IPS-18c (cell line): Measurements from ENCODE around the gene SLC13A3.
A peak's percentile ranks its signal among the peaks of the same experiment; 100 is the strongest.

Experiments used
- H3K4me3 ChIP-seq: 2 replicates; pipeline ENCODE4 v1.7.0; 2013; ENCODE audit warnings: low read depth, mild to moderate bottlenecking, low read length, moderate library complexity; ENCODE audit not compliant: insufficient read depth
- H3K9me3 ChIP-seq: one replicate; pipeline ENCODE4 v1.6.1; 2013; ENCODE audit warnings: mild to moderate bottlenecking, low read length, moderate library complexity; ENCODE audit not compliant: control insufficient read depth, insufficient read depth

The SLC13A3 gene, protein sequence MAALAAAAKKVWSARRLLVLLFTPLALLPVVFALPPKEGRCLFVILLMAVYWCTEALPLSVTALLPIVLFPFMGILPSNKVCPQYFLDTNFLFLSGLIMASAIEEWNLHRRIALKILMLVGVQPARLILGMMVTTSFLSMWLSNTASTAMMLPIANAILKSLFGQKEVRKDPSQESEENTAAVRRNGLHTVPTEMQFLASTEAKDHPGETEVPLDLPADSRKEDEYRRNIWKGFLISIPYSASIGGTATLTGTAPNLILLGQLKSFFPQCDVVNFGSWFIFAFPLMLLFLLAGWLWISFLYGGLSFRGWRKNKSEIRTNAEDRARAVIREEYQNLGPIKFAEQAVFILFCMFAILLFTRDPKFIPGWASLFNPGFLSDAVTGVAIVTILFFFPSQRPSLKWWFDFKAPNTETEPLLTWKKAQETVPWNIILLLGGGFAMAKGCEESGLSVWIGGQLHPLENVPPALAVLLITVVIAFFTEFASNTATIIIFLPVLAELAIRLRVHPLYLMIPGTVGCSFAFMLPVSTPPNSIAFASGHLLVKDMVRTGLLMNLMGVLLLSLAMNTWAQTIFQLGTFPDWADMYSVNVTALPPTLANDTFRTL

DNA sequence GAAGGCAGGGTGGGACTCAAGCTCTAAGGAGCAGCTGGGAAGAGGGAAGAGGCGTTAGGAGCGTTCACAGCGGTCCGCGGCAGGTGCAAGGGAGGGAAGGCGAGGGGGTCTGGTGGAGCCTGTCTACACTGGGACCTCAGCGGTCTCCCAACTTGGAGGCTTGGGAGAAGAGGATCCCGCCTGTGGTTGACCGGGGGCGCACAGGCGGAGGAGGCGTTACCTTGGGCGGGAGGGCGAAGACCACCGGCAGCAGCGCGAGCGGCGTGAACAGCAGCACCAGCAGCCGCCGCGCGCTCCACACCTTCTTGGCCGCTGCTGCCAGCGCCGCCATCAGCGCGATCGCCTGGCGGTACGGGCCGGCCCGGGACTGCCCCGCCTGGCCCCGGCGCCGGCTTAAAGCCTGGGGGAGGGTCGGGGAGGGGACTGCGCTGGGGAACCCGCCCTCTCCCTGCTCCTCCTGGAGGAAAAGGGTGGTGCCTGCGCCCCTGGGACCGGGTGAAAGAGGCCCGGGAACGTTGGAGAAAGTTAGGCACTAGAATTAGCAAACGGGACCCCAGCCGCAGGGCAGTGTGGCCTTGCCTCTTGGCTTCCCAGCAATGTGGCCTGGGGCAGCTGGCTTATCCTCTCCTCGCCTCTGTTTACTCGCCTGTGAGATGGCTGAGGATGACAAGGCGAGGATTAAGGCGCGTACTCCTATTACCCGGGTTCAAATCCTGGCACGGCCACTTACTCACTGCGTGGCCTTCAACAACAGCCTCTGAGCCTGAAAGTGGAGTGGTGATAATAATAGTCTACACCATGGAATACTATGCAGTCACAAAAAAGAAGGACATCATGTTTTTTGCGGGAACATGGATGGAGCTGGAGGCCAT, at the start of gene SLC13A3:
TSS of gene SLC13A3 (minus strand) at position 369 of the 872 bp plus-strand sequence. CDS start at position 331, 38 bp downstream.
- Histone ChIP-seq H3K9me3 (no peaks in the 10 kb centered on the region), H3K4me3 (peak within 1 kb of the TSS; percentile 47)

DNA sequence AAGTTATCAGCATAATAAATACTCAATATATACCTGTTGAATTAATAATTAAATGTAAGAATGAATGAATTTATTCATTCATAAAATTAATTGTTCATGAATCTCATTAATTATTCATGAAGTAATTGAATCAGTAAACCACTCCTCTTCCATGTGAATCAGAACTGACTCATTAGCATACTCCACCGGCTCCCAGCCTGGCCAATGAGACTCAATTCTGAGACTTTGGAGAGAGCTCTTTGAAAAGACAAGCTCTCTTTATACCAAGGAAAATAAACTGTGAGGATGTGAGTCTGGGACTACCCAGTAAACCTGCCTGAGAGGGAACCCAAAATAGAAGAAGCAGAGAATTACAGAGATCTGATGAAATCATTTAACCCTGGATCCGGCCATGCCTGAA, 49.8 kb upstream of the SLC13A3 start:
- no peak overlapping the region for H3K4me3 ChIP-seq
- no peaks in the 10 kb centered on the region for H3K9me3 ChIP-seq

DNA sequence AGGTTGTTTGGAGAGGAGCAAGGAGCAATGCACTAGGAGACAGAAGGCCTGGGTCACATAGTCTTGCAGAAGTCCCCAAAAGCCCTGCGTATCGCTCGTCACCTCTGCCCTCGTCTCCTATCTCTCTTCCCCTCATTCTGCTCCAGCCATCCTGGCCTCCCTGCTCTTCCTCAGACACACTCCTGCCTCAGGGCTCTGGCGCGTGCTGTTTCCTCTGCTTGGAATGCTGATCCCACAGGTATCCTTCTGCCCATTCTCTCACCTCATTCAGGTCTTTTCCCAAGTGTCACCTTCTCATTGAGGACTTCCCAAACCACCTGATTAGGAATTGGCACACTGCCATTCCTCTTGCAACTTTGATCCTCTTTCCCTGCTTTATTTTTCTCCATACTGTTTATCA, 49.2 kb upstream of the SLC13A3 start:
- H3K4me3 ChIP-seq, result no peak overlapping the region

DNA sequence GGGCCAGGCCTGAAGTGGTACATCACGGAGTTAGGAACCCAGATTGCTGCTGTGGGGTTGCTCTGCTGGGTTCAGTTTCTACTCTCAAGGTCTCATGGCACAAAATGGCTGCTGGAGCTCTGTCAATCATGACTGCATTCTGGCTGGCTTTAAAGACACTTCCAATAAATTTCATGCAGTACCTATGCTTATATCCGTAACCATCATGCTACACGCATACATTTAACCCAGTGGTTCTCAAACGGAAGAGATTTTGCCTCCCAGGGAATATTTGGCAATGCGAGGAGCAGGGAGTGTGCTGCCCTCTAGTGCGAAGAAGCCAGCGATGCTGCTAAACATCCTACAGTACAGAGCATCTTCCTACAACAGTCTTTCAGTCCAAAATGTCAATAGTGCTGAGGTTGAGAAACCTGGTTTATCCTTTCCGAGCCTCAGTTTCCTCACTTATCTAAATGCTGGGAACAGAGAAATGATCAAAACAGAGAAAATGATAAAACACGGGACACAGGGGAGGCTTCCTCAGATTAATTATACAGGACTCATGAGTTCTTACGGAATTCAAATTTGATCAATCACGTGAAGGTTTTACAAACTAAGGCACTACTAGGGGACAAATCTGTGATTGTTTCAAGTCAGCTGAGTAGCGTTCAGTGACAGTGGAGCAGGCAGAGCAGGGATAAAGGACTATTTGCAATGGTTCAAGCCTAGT, 48.5 kb upstream of the SLC13A3 start:
- Histone ChIP-seq H3K9me3 (no peaks in the 10 kb centered on the region), H3K4me3 (no peak overlapping the region)

More for the DNA sequence above, 49.2 kb upstream of the SLC13A3 start:
- H3K9me3 ChIP-seq, result no peaks in the 10 kb centered on the region

DNA sequence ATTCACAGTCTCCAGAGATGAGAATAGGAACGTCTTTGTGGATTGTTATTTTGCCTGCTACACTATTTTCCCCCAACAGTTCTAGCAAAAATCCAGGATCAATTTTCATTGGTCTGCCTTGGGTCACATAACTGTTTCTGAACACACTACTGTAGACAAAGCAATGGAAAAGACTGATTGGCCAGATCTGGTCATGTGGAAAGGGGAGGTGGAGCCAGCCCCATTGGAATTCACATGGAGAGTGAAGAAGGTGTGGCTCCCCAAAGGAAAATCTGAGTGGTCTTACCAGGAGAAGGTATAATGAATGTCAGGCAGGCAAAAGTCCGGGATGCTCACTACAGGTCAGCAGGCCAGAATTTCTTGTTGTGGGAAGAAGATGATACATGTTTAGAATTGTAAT, 47.5 kb upstream of the SLC13A3 start:
- no peak overlapping the region for H3K4me3 ChIP-seq
- H3K9me3 ChIP-seq, result no peaks in the 10 kb centered on the region

DNA sequence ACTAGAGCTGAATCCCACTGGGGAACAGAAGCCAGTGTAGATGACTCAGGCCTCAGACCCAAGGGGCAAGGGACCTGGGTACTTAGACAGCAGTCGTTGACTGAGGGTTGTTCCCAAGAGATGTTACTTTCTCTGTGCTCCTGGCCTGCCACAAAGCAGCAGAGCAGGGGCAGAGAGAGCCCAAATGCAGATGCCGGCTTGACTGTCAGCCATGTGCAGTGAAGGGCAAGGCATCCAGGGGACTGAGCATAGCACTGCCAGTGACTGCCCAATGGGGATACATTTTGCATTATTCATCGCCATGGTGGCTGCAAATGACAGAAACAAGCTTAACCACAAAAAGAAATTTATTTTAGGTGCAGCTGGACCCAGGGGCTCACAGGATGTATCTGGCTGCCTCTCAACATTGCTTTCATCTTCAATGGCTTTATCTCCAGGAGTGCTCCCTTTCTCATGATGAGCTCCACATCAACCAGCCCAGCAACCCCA, 45.6 kb upstream of the SLC13A3 start:
- Histone ChIP-seq H3K4me3 (no peak overlapping the region), H3K9me3 (no peaks in the 10 kb centered on the region)

DNA sequence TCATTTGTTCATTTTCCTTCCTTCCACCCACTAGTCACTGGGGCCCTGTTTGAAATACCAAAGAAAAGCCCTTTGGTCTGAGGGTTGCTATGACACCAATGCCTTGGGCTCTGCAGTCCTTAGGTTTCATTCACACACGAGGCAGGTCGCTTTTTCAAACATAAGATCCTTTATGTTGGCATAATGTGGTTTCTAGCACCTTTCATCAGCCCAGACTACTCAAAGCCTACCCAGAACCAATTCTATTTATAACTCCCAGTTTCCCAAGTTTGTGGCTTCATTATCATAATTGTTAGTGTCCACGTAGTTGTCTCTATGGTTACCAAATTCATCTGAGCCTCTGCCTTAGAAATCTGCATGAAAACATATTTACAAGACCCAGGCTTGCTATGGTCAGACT, 44.6 kb upstream of the SLC13A3 start:
- H3K4me3 ChIP-seq, result no peak overlapping the region
- H3K9me3 ChIP-seq, result no peaks in the 10 kb centered on the region

DNA sequence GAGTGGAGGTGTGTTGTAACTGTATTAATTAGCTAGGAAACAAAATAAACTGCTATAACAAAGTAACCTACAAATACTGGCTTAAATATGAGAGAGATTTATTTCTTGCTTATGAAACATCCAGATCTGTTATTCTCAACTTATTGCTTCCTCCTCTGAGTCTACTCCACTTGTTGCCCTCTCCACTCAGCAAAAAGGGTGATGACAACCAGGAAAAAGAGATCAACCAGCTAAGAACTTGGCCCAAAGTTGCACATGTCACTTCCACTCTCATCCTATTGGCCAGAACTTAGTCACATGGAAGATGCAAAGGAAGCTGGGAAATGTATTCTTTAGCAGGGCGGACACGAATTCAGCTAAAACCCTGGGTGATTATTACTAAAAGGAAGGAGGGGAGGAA, 43.2 kb upstream of the SLC13A3 start:
- Histone ChIP-seq H3K9me3 (no peaks in the 10 kb centered on the region), H3K4me3 (no peak overlapping the region)

DNA sequence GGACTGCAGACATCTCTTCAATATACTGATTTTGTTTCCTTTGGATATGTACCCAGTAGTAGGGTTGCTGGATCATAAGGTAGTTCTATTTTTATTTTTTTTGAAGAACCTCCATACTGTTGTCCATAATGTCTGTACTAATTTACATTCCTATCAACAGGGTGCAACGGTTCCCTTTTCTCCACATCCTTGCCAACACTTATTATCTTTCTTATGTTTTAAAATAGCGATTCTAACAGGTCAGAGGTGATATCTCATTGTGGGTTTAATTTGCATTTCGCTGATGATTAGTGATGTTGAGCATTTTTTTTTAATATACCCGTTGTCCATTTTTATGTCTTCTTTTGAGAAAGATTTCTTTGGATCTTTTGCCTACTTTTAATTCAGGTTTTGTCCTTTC, 39.9 kb upstream of the SLC13A3 start:
- Histone ChIP-seq H3K9me3 (no peaks in the 10 kb centered on the region), H3K4me3 (no peak overlapping the region)

DNA sequence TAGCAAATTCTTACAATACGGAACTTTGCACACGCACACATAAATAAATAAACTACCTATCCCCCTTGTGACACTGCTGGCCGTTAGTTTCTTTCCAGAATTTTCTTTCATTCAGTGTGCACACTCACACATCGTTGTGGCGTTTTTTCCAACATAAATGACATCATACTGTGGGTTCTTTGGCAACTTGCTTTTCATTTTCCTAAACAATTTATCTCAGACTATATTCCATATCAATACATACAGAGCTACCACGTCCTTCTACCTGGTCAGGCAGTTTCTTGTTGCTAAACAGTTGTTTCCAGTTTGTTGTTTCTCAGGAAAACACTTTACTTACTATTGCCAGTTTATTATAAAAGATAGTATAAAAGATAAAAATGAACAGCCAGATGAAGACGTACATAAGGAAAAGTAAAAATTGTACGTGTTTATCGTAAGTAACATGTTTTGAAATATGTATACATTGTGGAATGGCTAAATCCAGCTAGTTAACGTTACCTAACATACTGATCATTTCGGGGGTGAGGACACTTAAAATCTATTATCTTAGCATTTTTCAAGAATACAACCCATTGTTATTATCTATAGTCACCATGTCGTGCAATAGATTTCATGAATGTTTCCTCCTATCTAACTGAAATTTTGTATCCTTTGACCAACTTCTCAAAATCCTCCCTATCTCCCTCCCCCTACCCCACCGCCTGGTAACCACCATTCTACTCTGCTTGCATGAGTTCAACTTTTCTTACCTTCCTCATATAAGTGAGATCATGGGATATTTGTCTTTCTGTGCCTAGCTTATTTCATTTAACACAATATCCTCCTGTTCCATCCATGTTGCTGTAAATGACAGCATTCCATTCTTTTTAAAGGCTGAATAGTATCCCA, 39.2 kb upstream of the SLC13A3 start:
- no peaks in the 10 kb centered on the region for H3K9me3 ChIP-seq
- H3K4me3 ChIP-seq, result 0 out of 2 replicates have a peak overlapping the region, but pooled peaks have one; percentile 4

DNA sequence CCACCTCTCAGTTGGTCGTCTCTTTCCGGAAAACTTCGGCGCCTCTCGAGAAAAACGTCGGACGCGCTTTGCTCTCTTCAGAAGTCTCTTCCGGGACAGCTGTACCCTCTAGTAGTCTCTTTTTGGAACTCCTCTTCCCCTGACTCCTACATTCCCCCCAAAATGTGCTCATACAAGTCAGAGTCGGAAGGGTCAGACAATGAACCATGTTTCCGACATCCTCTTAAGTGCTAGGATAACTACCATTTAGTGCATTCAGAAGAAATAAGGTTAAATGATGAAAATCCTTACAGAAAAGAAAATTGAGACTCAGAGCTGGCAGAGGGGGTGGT, 38.5 kb upstream of the SLC13A3 start:
- H3K4me3 ChIP-seq, result peak overlapping the region; percentile 6; the same call in 1 of the 2 replicates
- H3K9me3 ChIP-seq, result no peaks in the 10 kb centered on the region

DNA sequence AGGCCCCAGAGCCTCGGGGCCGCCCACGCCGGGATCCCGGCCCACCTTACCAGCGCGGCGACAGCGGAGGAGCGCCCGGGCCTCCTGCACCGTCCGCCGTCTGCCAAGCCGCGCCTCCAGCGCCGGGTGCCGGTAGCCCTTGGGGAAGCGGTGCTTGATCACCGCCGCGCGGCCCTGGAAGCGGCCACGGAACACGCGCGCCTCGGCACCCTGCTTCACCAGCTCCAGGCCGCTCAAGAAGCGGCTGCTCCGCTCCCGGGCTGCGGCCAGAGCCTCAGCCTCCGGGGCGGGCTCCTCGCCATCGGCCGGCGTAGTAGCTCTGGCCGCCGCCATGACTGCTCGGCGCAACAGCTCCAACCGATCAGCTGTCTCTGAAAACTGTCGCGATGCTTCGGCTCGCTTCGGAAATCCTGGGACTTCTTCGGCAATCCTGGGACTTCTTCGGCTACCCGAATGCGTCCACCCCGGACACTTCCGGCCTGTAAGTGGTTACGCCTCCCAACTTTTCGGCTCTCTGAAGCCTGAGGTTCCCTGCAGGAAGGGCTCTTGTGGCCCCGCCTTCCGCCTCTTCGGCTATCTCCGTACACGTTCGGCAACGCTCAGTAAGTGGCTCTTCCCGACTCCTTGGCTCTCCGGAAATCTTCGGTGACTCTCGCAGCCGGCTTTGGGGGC, 38.0 kb upstream of the SLC13A3 start, which contains the start of gene TP53RK:
TSS of gene TP53RK (minus strand) at position 363 of the 672 bp plus-strand sequence. CDS start at position 333, 30 bp downstream.
- Histone ChIP-seq H3K4me3 (peak within 1 kb of the TSS; percentile 76), H3K9me3 (no peaks in the 10 kb centered on the region)

DNA sequence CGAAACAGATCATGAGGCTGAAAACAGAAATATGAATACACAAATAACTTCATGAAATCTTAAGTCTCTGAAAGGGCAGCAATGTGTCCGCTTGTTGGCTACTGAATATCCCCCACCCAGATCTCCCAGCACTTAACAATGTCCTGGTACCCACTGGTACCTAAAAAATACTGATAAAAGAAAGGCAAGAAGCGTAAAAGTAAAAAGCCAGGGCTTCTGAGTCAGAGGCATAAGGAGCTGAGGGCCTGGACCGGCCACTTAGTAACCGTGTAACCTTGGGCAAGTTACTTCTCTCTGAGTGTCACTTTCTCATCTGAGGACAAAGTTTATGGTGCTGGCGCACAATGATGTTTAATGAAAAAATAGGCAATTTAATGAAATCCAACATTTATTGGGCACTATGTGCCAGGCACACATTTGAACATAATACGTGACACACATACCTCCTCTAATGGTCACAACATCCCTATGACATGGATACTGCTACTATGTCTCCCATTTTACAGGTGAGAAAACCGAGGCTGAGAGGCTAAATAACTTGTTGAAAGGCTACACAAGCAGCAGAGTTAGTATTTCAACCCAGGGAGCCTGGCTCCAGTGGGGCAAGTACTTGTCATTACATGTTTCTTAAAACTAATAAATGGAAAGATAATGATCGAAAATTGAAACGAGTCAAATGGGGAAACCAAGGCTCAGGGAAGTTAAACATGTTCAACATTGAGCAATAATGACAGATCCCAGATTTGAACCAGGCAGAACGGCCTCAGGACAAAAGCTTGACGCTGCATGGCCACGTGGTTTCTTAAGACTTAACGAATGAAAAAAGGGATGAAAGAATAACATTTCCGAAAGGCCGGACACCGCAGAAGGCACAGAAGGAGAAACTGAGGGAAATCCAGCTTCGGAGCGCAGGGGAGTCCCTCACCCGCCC, 37.2 kb upstream of the SLC13A3 start:
- Histone ChIP-seq H3K9me3 (no peaks in the 10 kb centered on the region), H3K4me3 (peak overlapping the region; percentile 76)

DNA sequence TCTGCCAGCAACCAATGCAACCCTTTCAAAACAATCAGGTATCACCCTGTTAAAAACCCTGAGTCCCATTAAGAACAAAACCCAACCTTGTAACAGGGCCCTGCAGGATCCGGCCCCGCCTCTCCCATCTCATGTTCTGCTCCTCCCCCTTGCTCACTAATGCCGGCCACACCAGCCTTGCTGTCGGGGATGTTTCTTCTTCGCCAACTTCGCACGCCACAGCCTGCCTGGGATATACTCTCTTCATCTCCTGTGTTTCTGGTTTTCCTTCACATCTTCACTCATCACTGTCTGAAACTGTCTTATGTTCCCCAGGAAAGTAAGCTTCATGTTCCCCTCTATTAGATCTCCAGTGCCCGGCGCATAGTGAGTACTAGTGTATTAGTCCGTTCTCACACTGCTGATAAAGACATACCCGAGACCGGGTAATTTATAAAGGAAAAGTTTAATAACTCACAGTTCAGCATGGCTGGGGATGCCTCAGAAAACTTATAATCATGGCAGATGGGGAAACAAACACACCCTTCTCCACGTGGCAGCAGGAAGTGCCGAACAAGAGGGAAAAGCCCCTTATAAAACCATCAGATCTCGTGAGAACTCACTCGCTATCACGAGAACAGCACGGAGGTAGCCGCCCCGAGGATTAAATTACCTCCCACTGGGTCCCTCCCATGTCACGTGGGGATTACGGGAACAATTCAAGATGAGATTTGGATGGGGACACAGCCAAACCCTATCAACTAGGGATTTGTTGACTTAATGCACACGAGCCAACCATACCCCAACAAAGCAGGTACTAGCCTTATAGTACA, 32.9 kb upstream of the SLC13A3 start:
- Histone ChIP-seq H3K4me3 (peak overlapping the region; percentile 34), H3K9me3 (no peaks in the 10 kb centered on the region)
